HG03457 (cell line): ENCODE measurements around the gene ADARB2.
"Not testable (repeated sequence)": the region's sequence is repeated elsewhere in the genome, so short reads cannot be mapped to it uniquely, and the experiment has no call there.

Experiments
- ATAC-seq: cut with Tn5 transposase; IDR thresholded peaks from one replicate; pipeline ENCODE4 v1.9.1; 2021; ENCODE audit warnings: moderate number of reproducible peaks; ENCODE audit not compliant: unreplicated experiment

The ADARB2 gene

DNA sequence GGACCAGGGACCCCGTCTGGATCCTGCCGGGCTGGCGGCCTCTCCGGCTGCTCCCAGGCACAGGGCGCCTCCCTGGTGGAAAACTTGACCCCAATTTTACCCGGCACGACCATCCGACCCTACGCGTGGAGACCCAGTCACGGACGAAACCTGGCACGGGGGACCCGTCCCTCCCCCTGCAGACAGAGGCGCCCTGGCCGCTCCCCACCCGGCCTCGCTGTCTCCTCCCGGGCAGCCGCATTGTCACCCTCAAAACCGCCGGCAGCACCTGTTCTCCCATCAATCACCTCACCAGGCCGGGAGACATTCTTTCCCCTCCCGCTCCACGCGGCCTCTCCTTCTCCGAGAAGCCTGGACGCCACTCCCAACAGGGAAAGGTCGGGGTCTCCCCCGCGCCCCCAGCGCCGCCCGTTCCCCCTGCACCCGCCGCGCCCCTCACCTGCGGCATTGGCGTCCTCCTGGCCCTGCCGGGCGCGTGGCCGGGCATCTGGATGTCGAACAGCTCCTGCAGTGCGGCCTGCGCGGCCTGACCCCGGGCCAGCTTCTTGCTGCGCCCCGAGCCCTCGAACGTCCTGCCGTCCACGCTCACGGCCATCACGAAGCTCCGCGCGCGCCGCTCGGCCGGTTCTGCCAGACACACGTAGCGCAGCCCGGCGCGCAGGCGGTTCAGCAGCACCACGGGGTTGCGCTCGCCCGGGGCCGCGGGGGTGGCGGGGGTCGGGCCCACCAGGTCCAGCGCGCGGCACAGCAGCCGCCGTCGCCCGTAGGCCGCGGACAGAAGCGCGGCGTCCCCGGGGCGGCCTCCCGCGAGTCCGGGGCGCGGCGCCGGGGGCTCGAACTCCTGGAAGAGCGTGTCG lies 374.5 kb downstream of the ADARB2 start:
- no peak for ATAC-seq

DNA sequence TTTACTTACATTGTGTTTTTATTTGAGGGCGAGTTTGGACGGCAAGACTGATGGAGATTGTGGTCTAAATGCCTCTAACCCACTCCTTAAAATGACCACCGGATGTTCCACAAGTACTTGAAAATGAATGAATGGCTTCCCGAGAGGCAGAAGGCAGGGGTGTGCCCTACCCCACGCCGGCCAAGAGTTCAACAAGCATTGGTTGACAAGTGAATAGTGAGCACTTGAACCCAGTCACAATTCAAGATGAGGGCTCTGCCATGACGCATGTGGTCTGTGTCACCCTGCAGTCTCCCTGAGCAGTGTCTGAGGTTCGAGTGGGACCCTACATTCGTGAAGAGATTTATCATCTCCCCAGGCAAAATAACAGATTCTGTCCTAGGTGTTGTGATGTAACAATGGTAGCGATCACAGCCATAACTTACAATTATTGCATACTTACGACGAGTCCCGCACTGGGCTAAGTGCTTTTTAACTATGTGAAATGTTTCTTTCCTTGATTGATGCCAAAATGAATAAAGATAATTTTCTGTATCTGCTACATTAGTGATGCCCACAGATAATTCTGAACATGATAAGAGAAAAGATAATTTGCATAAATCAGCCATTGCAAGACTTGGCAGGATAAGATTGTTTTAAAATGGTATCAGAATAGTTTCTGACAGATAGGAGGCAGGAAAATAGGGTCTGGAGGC lies 375.8 kb downstream of the ADARB2 start:
- ATAC-seq = no peak

DNA sequence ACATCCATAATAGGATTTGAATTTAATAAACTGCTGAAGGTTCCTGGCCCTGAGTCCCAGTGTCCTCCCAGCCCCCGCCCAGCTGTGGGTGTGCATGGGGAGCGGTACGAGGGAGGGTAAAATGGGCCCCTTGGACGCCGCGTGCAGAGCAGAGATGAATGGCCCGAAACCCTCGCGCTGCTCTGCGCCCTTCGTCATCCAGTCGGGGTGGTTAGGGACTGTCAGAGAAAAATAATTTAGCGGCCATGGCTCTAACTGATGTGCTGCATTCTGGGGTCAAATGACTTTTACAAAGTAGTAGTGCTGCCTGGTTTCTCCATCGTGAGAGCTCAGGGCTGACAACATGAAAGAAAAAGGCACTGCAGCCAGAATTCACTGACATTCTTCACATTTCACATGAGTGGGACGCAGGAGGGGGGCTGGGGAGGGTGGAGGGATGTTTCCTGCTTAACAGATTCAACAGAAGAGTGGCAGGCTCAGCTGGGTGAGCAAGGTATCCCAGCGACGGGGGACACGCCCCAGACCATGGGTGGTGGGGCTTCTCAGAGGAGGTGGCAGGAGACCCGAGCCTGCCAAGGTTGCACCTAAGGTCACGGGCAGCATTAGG lies 376.7 kb downstream of the ADARB2 start:
- no peak for ATAC-seq

- no peak for ATAC-seq
These were observed 377.2 kb downstream of the ADARB2 start for GRCh38 chr10:1360011-1360557.

GRCh38 chr10:1359626-1359955 lies 377.7 kb downstream of the ADARB2 start:
- no peak for ATAC-seq

- ATAC-seq = no peak
These were observed 378.3 kb downstream of the ADARB2 start for GRCh38 chr10:1358860-1359625.

- no peak for ATAC-seq
These were observed 379.2 kb downstream of the ADARB2 start for GRCh38 chr10:1358147-1358546.

- no peak for ATAC-seq
These were observed 381.0 kb downstream of the ADARB2 start for GRCh38 chr10:1356349-1356748.

DNA sequence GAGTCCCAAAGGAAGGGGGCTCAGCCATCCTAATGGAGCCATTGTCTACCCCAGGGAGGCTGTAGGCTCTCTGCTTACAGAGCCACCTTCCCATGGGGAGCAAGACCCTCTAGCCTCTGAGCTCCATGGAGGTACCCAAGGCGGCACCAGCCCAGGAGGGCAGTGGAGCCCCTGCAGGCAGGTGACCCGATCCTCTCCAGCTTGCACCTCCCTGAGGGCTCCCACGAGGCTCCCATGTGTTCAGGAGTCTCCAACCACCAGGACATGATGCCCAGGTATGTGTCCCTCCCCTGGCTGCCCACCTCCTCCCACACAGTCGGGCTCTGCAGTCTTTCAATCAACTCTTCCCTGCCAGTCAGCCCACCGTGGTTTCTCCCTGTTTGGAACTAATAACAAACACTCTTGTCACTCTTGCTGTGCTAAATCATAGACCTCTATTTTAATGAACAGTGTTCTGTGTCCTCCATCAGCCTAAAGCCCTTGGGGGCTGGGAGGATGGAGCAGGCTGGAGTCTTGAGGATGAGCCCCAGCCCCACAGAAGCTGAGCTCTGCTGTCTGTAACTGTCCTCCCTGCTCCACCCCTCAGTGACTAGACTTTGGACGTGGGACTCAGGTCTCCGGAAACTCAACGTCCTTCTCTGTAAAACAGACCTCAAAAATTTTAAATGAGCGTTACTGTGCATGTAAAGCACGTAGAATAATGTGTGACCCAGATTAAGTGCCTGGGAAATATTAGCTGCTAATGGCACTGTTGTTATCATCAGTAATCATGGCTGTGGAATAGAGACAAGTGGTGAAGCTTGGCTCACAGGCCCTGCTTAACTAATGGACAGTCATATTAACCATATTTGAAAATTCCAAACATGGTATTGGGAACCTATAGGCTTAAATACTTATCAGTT lies 382.3 kb downstream of the ADARB2 start:
- no peak for ATAC-seq

DNA sequence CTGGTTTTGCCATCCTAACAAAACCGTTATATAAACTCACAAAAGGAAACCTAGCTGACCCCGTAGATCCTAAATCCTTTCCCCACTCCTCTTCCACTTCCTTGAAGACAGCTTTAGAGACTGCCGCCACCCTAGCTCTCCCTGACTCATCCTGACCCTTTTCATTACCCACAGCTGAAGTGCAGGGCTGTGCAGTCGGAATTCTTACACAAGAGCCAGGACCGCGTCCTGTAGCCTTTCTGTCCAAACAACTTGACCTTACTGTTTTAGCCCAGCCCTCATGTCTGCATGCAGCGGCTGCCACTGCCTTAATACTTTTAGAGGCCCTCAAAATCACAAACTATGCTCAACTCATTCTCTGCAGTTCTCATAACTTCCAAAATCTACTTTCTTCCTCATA lies 385.0 kb downstream of the ADARB2 start:
- ATAC-seq = not testable (repeated sequence)

DNA sequence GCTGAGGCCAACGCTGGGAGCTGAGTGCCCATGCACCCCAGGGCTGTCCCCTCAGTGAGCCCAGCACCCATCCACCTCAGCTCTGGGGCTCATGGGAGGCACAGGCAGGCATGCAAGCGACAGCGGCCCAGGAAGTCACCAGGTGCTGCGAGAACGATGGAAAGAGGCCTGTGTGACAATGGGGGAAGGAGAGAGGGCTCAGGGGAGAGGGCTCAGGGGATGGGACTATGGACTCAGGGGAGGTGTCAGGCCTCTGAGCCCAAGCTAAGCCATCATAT lies 388.6 kb downstream of the ADARB2 start:
- ATAC-seq = no peak

- no peak for ATAC-seq
These were observed 389.2 kb downstream of the ADARB2 start for GRCh38 chr10:1347962-1348772.

DNA sequence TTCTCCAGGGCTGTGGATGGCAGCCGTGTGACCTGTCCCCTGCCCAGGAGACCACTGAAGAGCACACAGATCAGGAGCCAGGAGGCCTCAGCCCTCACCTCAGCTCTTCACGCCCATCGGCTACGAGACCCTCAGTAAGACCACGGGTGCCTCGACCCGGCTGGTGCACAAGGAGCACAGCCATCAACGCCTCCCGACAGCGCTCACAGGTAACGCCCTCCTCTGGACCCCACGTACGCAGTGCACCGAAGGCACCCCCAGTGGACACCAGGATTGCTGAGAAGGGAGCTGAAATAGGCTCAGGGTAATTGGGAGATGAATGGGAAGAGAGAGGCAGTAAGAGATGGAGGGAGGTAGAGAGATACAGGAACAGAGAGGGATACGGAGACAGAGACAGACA lies 389.8 kb downstream of the ADARB2 start:
- ATAC-seq = no peak

GRCh38 chr10:1346201-1346600 lies 391.1 kb downstream of the ADARB2 start:
- no peak for ATAC-seq

DNA sequence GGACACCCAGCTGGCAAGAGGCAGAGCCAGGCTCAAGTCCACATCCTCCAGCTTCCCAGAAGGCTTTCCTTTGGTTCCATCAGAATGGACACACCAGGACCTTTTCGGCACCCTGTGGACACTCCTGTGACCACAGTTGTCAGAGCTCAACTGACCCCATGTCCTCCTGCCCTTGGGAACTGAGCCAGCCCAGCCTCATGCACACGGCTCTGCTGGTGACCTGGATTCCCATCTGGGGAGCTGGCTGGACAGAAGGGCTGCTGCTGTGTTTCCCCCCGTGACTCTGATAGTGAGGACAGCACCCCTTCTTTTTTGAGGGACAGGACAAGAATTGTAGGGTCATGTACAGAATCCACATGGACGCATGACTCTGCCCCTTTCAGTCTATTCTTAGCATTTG lies 392.0 kb downstream of the ADARB2 start:
- ATAC-seq = no peak

GRCh38 chr10:1344846-1345245 lies 392.5 kb downstream of the ADARB2 start:
- ATAC-seq = no peak

- ATAC-seq = no peak
These were observed 392.9 kb downstream of the ADARB2 start for GRCh38 chr10:1344408-1344807.

DNA sequence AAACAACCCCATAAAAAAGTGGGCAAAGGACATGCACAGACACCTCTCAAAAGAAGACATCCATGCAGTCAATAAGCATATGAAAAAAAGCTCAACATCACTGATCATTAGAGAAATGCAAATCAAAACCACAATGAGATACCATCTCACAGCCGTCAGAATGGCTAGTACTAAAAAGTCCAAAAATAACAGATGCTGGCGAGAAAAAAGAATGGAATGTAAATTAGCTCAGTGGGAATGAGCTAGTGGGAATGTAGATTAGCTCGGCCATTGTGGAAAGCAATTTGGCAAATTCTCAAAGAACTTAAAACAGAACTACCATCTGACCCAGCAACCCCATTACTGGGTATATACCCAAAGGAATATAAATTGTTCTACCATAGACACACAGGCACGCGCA lies 394.1 kb downstream of the ADARB2 start:
- ATAC-seq = no peak

DNA sequence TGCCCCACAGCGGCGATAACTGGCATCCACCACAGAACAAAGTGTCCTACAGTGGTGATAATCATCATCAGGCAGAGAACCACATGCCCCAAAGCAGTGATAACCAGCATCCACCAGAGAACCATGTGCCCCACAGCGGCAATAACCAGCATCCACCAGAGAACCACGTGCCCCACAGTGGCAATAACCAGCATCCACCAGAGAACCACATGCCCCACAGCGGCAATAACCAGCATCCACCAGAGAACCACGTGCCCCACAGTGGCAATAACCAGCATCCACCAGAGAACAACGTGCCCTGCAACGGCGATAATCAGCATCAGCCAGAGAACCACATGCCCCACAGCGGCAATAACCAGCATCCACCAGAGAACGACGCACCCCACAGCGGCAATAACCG lies 396.3 kb downstream of the ADARB2 start:
- ATAC-seq = not testable (repeated sequence)
